B cell (primary cell): ENCODE data around the gene MAD1L1.

Experiments
- EZH2 ChIP-seq: IDR thresholded peaks from 2 replicates; pipeline ENCODE4 v1.6.1; 2012; ENCODE audit warnings: borderline replicate concordance, low read depth, mild to moderate bottlenecking, moderate library complexity, low read length; ENCODE audit not compliant: insufficient read depth, poor library complexity, severe bottlenecking
- TF ChIP-seq, protein P1 (sequence below): fragments of 200-600 bp; IDR thresholded peaks from one replicate; pipeline ENCODE4 v1.8.0; 2022; ENCODE audit warnings: antibody characterized with exemption, mild to moderate bottlenecking

DNA sequence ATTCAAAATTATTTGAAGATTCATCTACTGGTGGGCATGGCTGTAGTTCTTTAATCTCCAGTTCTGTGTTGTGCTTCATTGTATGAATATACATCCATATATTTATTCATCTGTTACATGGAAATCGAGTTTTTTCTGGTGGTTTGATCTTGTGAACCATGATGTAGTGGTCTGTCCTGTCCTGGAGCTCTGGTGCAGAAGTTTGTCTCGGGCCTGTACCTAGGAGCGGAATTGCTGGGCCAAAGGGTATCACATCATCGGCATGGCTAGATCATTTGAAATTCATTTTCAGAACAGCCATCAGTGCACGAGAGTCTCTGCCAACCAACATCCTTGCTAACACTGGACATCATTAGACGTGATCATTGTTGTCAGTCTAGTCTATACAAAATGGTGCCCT lies 455.6 kb downstream of the MAD1L1 start:
- TF ChIP-seq, protein P1, sequence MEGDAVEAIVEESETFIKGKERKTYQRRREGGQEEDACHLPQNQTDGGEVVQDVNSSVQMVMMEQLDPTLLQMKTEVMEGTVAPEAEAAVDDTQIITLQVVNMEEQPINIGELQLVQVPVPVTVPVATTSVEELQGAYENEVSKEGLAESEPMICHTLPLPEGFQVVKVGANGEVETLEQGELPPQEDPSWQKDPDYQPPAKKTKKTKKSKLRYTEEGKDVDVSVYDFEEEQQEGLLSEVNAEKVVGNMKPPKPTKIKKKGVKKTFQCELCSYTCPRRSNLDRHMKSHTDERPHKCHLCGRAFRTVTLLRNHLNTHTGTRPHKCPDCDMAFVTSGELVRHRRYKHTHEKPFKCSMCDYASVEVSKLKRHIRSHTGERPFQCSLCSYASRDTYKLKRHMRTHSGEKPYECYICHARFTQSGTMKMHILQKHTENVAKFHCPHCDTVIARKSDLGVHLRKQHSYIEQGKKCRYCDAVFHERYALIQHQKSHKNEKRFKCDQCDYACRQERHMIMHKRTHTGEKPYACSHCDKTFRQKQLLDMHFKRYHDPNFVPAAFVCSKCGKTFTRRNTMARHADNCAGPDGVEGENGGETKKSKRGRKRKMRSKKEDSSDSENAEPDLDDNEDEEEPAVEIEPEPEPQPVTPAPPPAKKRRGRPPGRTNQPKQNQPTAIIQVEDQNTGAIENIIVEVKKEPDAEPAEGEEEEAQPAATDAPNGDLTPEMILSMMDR, result no peak
- no peak for TF ChIP-seq EZH2
